ENCODE data around the gene CLMN.

CLMN gene

DNA sequence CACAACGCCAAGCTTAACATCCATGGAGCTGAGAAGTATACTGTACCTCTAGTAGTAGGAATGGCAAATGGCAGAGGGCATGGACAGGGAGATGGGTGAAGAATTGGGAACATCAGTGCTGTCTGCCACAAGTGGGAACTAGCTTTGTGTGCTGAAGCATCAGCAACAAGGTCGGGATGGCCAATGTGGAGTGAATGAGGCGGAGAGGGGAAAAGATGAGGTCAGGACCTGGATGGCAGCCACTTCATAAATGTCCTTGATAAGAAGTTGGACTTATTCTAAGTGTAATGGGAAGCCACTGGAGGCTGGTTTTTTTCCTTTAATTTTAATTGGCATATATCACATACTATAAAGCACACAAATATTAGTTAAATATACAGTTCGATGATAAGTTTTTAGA, 21.9 kb upstream of the CLMN start:
- Histone ChIP-seq H3K79me2 (ENCODE audit: insufficient read depth, low read length) (no peaks in the 10 kb centered on the region), H3K27ac (ENCODE audit: low read depth, low read length, poor library complexity, severe bottlenecking) (no peak overlapping the region), H3K9me2 (ENCODE audit: low read depth, low read length) (no peaks in the 10 kb centered on the region), H3K36me3 (ENCODE audit: insufficient read depth, low read length) (no peaks in the 10 kb centered on the region), H2AFZ (ENCODE audit: low read length) (no peak overlapping the region), H3K9ac (ENCODE audit: low read length) (no peak overlapping the region), H3F3A (ENCODE audit: insufficient read depth, low read length) (no peaks in the 10 kb centered on the region), H3K4me1 (ENCODE audit: insufficient read depth, low read length, severe bottlenecking) (no peaks in the 10 kb centered on the region), H3K4me3 (ENCODE audit: low read depth, low read length, poor library complexity, severe bottlenecking) (no peak overlapping the region), H3K9me3 (ENCODE audit: low read length) (no peaks in the 10 kb centered on the region), H3K4me2 (ENCODE audit: low read length) (no peak overlapping the region), H3K27me3 (ENCODE audit: insufficient read depth, low read length) (no peaks in the 10 kb centered on the region), H4K20me1 (ENCODE audit: insufficient read depth, low read length) (no peaks in the 10 kb centered on the region)
- TF ChIP-seq EZH2 (IDR thresholded peaks at IDR 0.05; ENCODE audit: borderline replicate concordance, low read length): no peak
- TF ChIP-seq, protein P1, sequence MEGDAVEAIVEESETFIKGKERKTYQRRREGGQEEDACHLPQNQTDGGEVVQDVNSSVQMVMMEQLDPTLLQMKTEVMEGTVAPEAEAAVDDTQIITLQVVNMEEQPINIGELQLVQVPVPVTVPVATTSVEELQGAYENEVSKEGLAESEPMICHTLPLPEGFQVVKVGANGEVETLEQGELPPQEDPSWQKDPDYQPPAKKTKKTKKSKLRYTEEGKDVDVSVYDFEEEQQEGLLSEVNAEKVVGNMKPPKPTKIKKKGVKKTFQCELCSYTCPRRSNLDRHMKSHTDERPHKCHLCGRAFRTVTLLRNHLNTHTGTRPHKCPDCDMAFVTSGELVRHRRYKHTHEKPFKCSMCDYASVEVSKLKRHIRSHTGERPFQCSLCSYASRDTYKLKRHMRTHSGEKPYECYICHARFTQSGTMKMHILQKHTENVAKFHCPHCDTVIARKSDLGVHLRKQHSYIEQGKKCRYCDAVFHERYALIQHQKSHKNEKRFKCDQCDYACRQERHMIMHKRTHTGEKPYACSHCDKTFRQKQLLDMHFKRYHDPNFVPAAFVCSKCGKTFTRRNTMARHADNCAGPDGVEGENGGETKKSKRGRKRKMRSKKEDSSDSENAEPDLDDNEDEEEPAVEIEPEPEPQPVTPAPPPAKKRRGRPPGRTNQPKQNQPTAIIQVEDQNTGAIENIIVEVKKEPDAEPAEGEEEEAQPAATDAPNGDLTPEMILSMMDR (IDR thresholded peaks at IDR 0.05; ENCODE audit: low read length): no peak

- Histone ChIP-seq H3K4me2 (ENCODE audit: low read length) (no peak overlapping the region), H3K79me2 (ENCODE audit: insufficient read depth, low read length) (no peaks in the 10 kb centered on the region), H3K27ac (ENCODE audit: low read depth, low read length, poor library complexity, severe bottlenecking) (no peak overlapping the region), H2AFZ (ENCODE audit: low read length) (no peak overlapping the region), H3K36me3 (ENCODE audit: insufficient read depth, low read length) (no peaks in the 10 kb centered on the region), H3F3A (ENCODE audit: insufficient read depth, low read length) (no peaks in the 10 kb centered on the region), H4K20me1 (ENCODE audit: insufficient read depth, low read length) (no peaks in the 10 kb centered on the region), H3K27me3 (ENCODE audit: insufficient read depth, low read length) (no peaks in the 10 kb centered on the region), H3K9ac (ENCODE audit: low read length) (no peak overlapping the region), H3K9me3 (ENCODE audit: low read length) (no peaks in the 10 kb centered on the region), H3K9me2 (ENCODE audit: low read depth, low read length) (no peaks in the 10 kb centered on the region), H3K4me1 (ENCODE audit: insufficient read depth, low read length, severe bottlenecking) (no peaks in the 10 kb centered on the region), H3K4me3 (ENCODE audit: low read depth, low read length, poor library complexity, severe bottlenecking) (no peak overlapping the region)
- TF ChIP-seq, protein P1 (IDR thresholded peaks at IDR 0.05; ENCODE audit: low read length): no peak
- no peak for TF ChIP-seq EZH2 (IDR thresholded peaks at IDR 0.05; ENCODE audit: borderline replicate concordance, low read length)
Measured at GRCh38 chr14:95341115-95341514, 21.4 kb upstream of the CLMN start.

DNA sequence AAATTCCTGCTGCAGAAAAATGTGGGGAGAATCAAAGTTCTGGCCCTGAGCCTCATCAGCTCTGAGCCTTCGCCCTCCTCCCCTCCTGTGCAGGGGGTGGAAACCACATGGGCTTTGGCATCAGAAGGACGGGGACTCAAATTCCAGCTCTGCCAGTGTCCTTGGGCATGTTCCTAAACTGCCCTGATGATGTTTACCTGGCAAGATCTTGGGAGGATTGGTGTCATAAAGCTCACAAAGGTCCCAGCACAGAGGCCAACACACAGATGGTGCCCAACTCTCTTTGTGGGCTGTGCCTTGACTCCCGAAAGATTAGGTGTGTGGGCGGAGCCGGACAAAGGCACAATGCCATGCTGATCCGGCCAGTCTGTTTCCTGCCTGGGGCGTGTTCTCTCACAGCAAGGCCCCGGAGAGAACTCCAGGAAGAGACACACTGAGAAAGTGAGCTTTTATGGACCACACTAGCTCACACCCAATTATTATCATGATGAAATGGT, 20.5 kb upstream of the CLMN start:
- H3K27me3 ChIP-seq (ENCODE audit: insufficient read depth, low read length): no peaks in the 10 kb centered on the region
- H3K4me3 ChIP-seq (ENCODE audit: low read depth, low read length, poor library complexity, severe bottlenecking): no peak overlapping the region
- no peak overlapping the region for H2AFZ ChIP-seq (ENCODE audit: low read length)
- no peaks in the 10 kb centered on the region for H3F3A ChIP-seq (ENCODE audit: insufficient read depth, low read length)
- H3K27ac ChIP-seq (ENCODE audit: low read depth, low read length, poor library complexity, severe bottlenecking): no peak overlapping the region
- H3K9me3 ChIP-seq (ENCODE audit: low read length): no peaks in the 10 kb centered on the region
- H4K20me1 ChIP-seq (ENCODE audit: insufficient read depth, low read length): no peaks in the 10 kb centered on the region
- TF ChIP-seq, protein P1 (IDR thresholded peaks at IDR 0.05; ENCODE audit: low read length): no peak
- no peak for TF ChIP-seq EZH2 (IDR thresholded peaks at IDR 0.05; ENCODE audit: borderline replicate concordance, low read length)
- no peaks in the 10 kb centered on the region for H3K36me3 ChIP-seq (ENCODE audit: insufficient read depth, low read length)
- H3K4me2 ChIP-seq (ENCODE audit: low read length): no peak overlapping the region
- H3K79me2 ChIP-seq (ENCODE audit: insufficient read depth, low read length): no peaks in the 10 kb centered on the region
- no peak overlapping the region for H3K9ac ChIP-seq (ENCODE audit: low read length)
- H3K9me2 ChIP-seq (ENCODE audit: low read depth, low read length): no peaks in the 10 kb centered on the region
- H3K4me1 ChIP-seq (ENCODE audit: insufficient read depth, low read length, severe bottlenecking): no peaks in the 10 kb centered on the region
